GM12801 (cell line): ENCODE data around the gene FTO.

ENCODE experiments used
- CTCF ChIP-seq: IDR thresholded peaks from one replicate; pipeline ENCODE4 v1.5.1; 2011; ENCODE audit warnings: control low read depth; ENCODE audit not compliant: insufficient read length; ENCODE audit errors: extremely low read depth

The FTO gene

GRCh38 chr16:54099627-54100026 is 395.7 kb downstream of the FTO start:
- no peak for TF ChIP-seq CTCF

GRCh38 chr16:54102888-54103866 is 399.2 kb downstream of the FTO start:
- no peak for TF ChIP-seq CTCF

GRCh38 chr16:54106057-54106456 is 402.1 kb downstream of the FTO start:
- no peak for TF ChIP-seq CTCF

- no peak for TF ChIP-seq CTCF
Observed at GRCh38 chr16:54107583-54108202, 403.7 kb downstream of the FTO start.

GRCh38 chr16:54110016-54110981 is 406.3 kb downstream of the FTO start:
- no peak for TF ChIP-seq CTCF

GRCh38 chr16:54112451-54113206 is 408.7 kb downstream of the FTO start:
- no peak for TF ChIP-seq CTCF
